DOHH2 (cell line): ENCODE measurements around the gene FRMD4B.

Source experiments
- EZH2phosphoT487 ChIP-seq: fragments of 200-600 bp; sonication (generic); IDR thresholded peaks from 2 replicates; pipeline ENCODE4 v1.6.1; 2017; ENCODE audit warnings: borderline replicate concordance, mild to moderate bottlenecking, antibody characterized with exemption, low read length, moderate library complexity, mixed read lengths
- TF ChIP-seq, protein P1 (sequence below): fragments of 200-600 bp; sonication (generic); IDR thresholded peaks from one replicate; pipeline ENCODE4 v1.5.1; 2014; ENCODE audit warnings: antibody characterized with exemption, mild to moderate bottlenecking, low read depth, low read length; ENCODE audit not compliant: poor library complexity, severe bottlenecking

DNA sequence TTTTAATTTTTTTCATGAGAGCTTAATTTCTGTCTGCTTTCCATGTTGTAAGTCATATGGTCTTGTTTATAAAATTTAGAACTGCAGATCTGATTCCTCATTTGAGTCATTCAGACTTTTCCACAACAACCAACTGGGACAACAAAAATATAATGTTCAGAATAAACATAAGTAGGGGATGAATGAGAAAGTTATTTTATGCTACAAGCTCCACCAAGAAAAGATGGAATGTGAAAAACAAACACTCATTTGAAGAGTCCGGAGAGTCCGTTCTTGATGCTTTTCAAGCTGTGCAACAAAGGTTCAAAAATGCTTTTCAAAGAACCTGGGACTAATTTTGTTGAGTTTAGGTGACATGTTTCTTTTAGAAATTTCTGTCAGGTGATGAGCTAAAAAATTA, 9.2 kb downstream of the FRMD4B start:
- TF ChIP-seq, protein P1, sequence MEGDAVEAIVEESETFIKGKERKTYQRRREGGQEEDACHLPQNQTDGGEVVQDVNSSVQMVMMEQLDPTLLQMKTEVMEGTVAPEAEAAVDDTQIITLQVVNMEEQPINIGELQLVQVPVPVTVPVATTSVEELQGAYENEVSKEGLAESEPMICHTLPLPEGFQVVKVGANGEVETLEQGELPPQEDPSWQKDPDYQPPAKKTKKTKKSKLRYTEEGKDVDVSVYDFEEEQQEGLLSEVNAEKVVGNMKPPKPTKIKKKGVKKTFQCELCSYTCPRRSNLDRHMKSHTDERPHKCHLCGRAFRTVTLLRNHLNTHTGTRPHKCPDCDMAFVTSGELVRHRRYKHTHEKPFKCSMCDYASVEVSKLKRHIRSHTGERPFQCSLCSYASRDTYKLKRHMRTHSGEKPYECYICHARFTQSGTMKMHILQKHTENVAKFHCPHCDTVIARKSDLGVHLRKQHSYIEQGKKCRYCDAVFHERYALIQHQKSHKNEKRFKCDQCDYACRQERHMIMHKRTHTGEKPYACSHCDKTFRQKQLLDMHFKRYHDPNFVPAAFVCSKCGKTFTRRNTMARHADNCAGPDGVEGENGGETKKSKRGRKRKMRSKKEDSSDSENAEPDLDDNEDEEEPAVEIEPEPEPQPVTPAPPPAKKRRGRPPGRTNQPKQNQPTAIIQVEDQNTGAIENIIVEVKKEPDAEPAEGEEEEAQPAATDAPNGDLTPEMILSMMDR, result no peak
- TF ChIP-seq EZH2phosphoT487, result no peak
